ENCODE data around the gene UNKL. TPM values are rescaled to one million over a fixed set of nuclear protein-coding genes. Genes with fewer than 3 reads are reported as not detected.
A peak's percentile ranks its signal among the peaks of the same experiment; 100 is the strongest.

The UNKL gene
- total and polyA plus RNA-seq, 2 of the 8 experiments (the other 6 are each of a cell fraction or from before 2014, with no cell fraction given) = 25.1 to 31.8 TPM

DNA sequence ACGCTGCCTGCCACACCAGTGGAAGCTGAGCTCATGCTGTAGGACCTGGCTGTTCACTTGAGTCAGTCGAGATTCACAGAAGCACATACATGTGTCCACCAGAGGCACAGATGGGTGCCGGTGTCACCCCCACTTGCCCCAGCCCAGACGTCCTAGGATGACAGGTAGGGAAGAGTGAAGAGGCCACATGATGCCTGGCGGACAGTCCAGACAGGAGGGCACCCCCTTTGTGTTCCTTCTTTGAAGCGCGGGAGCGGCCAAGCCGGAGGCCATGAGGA is 96.3 kb downstream of the UNKL start:
- FAIRE-seq = no peak
- H3K14ac ChIP-seq (ENCODE audit: insufficient read length) = no peak overlapping the region
- no peak overlapping the region for H3K56ac ChIP-seq (replicated peaks; ENCODE audit: insufficient read length, low read depth, low read length)
- no peak overlapping the region for H3K4ac ChIP-seq (replicated peaks; ENCODE audit: insufficient read length, low read depth, low read length)
- no peaks in the 10 kb centered on the region for H3K9me3 ChIP-seq (ENCODE audit: insufficient read depth in 2 of 2, low read depth in 1 of 2, low read length in 1 of 2)
- peaks cover 55 to 86% (median 75%) of the 10 kb centered on the region in 4 experiments for H3K36me3 ChIP-seq (ENCODE audit: control insufficient read depth in 2 of 4, insufficient read depth in 4 of 4, low read length in 3 of 4)
- H2AFZ ChIP-seq (ENCODE audit: low read length) = no peak overlapping the region
- peaks cover 31 to 42% of the 10 kb centered on the region in 2 experiments for H4K20me1 ChIP-seq (replicated peaks in 1 of 2; ENCODE audit: control insufficient read depth in 1 of 2, insufficient read depth in 2 of 2, low read length in 2 of 2)
- H2BK5ac ChIP-seq (ENCODE audit: low read depth, low read length) = no peak overlapping the region
- H2BK20ac ChIP-seq (ENCODE audit: low read length) = no peak overlapping the region
- H3K4me1 ChIP-seq (replicated peaks in 1 of 4; ENCODE audit: control insufficient read depth in 3 of 4, insufficient read depth in 4 of 4, low read length in 3 of 4) = no peaks in the 10 kb centered on the region
- H4K5ac ChIP-seq (ENCODE audit: insufficient read length, low read depth, low read length) = no peak overlapping the region
- POLR2A ChIA-PET (ENCODE audit: partially characterized antibody) = interaction anchor here (1.1 to 11.4 kb wide), 3 partner anchors 8 to 42 kb away, joined by 3 to 106 read pairs (median 8); no protein-coding TSS in a partner anchor
- no peak overlapping the region for H2BK12ac ChIP-seq (ENCODE audit: low read depth, low read length)
- H3K23me2 ChIP-seq (ENCODE audit: low read depth, low read length) = no peaks in the 10 kb centered on the region
- no peak overlapping the region for H3K4me3 ChIP-seq (ENCODE audit: extremely low read depth in 1 of 4, insufficient read depth in 2 of 4, low read depth in 3 of 4, low read length in 4 of 4)
- no peak overlapping the region for H3K9ac ChIP-seq (replicated peaks in 1 of 4; ENCODE audit: extremely low read depth in 1 of 4, low read depth in 3 of 4, low read length in 3 of 4)
- 88% methylated on average over 9 of the region's 9 CpGs; no CpG with 5 or more reads in 1 of the 2 experiments for WGBS, 2 experiments (ENCODE audit: extremely low coverage in 1 of 2, insufficient coverage in 1 of 2, insufficient read length in 1 of 2, insufficient replicate concordance in 2 of 2, low coverage in 1 of 2, low lambda C conversion rate in 2 of 2, missing lambda C conversion rate in 1 of 2)
- no peak overlapping the region for H2BK120ac ChIP-seq (replicated peaks; ENCODE audit: low read depth, low read length)
- peak overlapping the region; percentile 45; the same call in 1 of the 2 replicates for H4K8ac ChIP-seq (ENCODE audit: extremely low read depth, insufficient read depth, low read length)
- no peak overlapping the region for H3K4me2 ChIP-seq (ENCODE audit: insufficient read depth in 1 of 2, low read depth in 2 of 2, low read length in 2 of 2)
- TF ChIP-seq POLR2A (IDR thresholded peaks at IDR 0.05; ENCODE audit: control extremely low read depth in 1 of 2, low read depth in 2 of 2, low read length in 2 of 2) (no peak), POLR2AphosphoS5 (IDR thresholded peaks at IDR 0.05; ENCODE audit: low read depth, low read length) (0 out of 2 replicates have a peak, but pooled peaks have one; percentile 9)
- H3K27ac ChIP-seq (ENCODE audit: low read depth, low read length) = no peak overlapping the region
- CTCF ChIA-PET (ENCODE audit: partially characterized antibody) = interaction anchor here (1.3 to 2.5 kb wide), 2 partner anchors 8 to 12 kb away, joined by 5 to 11 read pairs; no protein-coding TSS in a partner anchor
- no peak overlapping the region for H3K18ac ChIP-seq (ENCODE audit: extremely low read depth, low read length)
- peaks cover 13% of the 10 kb centered on the region for H3K79me1 ChIP-seq (ENCODE audit: low read depth, low read length)
- no peak overlapping the region for H2BK15ac ChIP-seq (ENCODE audit: low read length)
- no peak overlapping the region for H2AK5ac ChIP-seq (ENCODE audit: low read depth, low read length)
- no peak for DNase-seq (ENCODE audit: low read depth in 1 of 2, low spot score in 2 of 2)
- H3K27me3 ChIP-seq (replicated peaks in 1 of 4; ENCODE audit: control insufficient read depth in 3 of 4, extremely low read depth in 1 of 4, insufficient read depth in 3 of 4, low read length in 3 of 4) = no peaks in the 10 kb centered on the region
- no peak overlapping the region for H3K23ac ChIP-seq (ENCODE audit: insufficient read length)
- H4K91ac ChIP-seq (replicated peaks; ENCODE audit: insufficient read length, low read length) = no peak overlapping the region
- peaks cover 2 to 42% of the 10 kb centered on the region in 2 experiments; a peak in 3 of 4 replicates for H3K79me2 ChIP-seq (ENCODE audit: control insufficient read depth in 1 of 2, insufficient read depth in 2 of 2, low read length in 2 of 2)
